Skeletal muscle tissue (tissue), 4 donors: ENCODE results near the gene FBXO2. TPM values are rescaled to one million over a fixed set of nuclear protein-coding genes. Genes with fewer than 3 reads are reported as not detected.

Experiments
- H3K27ac ChIP-seq: one replicate; pipeline ENCODE4 v1.7.0; 2013; ENCODE audit warnings: mild to moderate bottlenecking, low read depth, low read length, inconsistent platforms
- H3K27me3 ChIP-seq, 3 donors: one replicate each; pipeline ENCODE4 v1.7.0; 2013; ENCODE audit warnings: low read length in 3 of 3; ENCODE audit not compliant: control insufficient read depth in 3 of 3, insufficient read depth in 3 of 3
- H3K36me3 ChIP-seq, 3 donors: one replicate each; pipeline ENCODE4 v1.7.0; 2013; ENCODE audit warnings: low read length in 3 of 3; ENCODE audit not compliant: control insufficient read depth in 3 of 3, insufficient read depth in 3 of 3
- H3K4me1 ChIP-seq, 3 donors: one replicate each; pipeline ENCODE4 v1.7.0; 2013; ENCODE audit warnings: low read length in 3 of 3, mild to moderate bottlenecking in 3 of 3; ENCODE audit not compliant: control insufficient read depth in 3 of 3, insufficient read depth in 3 of 3
- H3K4me3 ChIP-seq, 3 donors: one replicate each; pipeline ENCODE4 v1.7.0; 2013; ENCODE audit warnings: low read length in 3 of 3
- H3K9ac ChIP-seq, 3 donors: one replicate each; pipeline ENCODE4 v1.7.0; 2013; ENCODE audit warnings: low read length in 3 of 3, mild to moderate bottlenecking in 3 of 3, moderate library complexity in 2 of 3, low read depth in 1 of 3
- H3K9me3 ChIP-seq, 3 donors: one replicate each; pipeline ENCODE4 v1.7.0; 2013; ENCODE audit warnings: low read length in 3 of 3; ENCODE audit not compliant: control insufficient read depth in 3 of 3
- total RNA-seq: library from RNA; depleted of rRNA; stranded (reverse); fragments of >200 nt; gene quantifications from one replicate; pipeline ENCODE4 v1.2.3, GENCODE V29; 2014
- donor health status: Osteomylitis.

The FBXO2 gene
- 0.52 TPM for total RNA-seq

- Histone ChIP-seq H3K4me3 (peak within 1 kb of the TSS; percentile 59 to 72 (median 67)), H3K9me3 (no peaks in the 10 kb centered on the region), H3K27me3 (peaks cover 12 to 17% (median 15%) of the 10 kb centered on the region in 3 donors), H3K9ac (peak within 1 kb of the TSS; percentile 59 to 78 (median 75)), H3K36me3 (peaks cover 2 to 3% (median 2%) of the 10 kb centered on the region in 3 donors), H3K27ac (no peak within 1 kb of the TSS), H3K4me1 (peaks cover 14 to 24% (median 14%) of the 10 kb centered on the region in 3 donors)
Measured at GRCh38 chr1:11654137-11654938, at the start of gene FBXO2, which contains the start of gene FBXO44. TSS of gene FBXO2 (minus strand) at chr1:11654429. CDS start at chr1:11654340, 89 bp downstream. TSS of gene FBXO44 (plus strand) at chr1:11654877. CDS start at chr1:11655836, 959 bp downstream.

DNA sequence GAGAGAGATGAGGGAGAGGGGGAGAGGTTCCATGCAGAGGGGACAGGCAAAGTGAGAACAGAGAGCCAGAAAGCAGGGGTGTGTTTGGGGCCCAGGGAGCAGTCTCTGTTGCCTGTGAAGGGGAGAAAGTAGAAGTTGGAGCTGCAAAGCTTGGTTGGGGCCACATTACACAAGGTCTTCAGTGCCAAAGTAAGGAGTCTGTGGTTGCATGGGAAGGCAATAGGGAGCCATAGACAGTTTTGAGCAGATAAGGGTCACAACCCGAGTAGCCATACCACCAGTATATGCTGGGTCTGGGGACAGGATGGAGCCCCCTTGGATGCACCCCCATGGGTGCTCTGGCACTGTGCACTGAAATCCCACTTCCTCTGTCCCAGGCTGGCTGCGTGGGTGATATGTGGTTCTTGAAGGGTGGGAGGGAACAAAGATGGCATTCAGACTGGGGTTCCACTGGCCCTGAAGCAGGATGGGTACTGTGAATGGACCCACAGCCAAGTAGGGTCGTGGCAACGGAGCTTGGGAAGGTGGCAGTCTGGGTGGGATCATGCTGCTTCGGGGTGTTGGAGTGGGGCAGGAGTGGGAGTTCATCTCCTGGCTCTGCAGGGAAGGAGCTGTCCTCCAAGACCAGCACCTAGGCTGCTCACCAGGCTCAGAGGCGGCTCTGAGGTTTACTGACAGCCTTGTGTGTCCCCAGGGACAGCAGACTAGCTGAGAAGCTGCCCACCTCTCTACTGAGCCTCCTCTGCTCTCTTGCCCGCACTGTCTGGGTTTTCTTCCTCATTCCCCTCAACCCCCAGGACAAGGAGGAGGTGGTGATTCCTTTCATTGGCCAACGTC lies 49.3 kb upstream of the FBXO2 start:
- Histone ChIP-seq H3K4me1 (peaks cover 10 to 26% (median 20%) of the 10 kb centered on the region in 3 donors), H3K27ac (no peak overlapping the region), H3K27me3 (peaks cover 41 to 63% (median 58%) of the 10 kb centered on the region in 3 donors)

GRCh38 chr1:11701981-11702803 lies 48.0 kb upstream of the FBXO2 start:
- H3K9me3 ChIP-seq = no peaks in the 10 kb centered on the region
- peaks cover 46 to 70% (median 68%) of the 10 kb centered on the region in 3 donors for H3K27me3 ChIP-seq
- H3K36me3 ChIP-seq = no peaks in the 10 kb centered on the region
- H3K27ac ChIP-seq = no peak overlapping the region
- H3K9ac ChIP-seq = no peak overlapping the region
- H3K4me3 ChIP-seq = no peak overlapping the region
- peaks cover 10 to 18% (median 13%) of the 10 kb centered on the region in 3 donors for H3K4me1 ChIP-seq

More for the DNA sequence above, 49.3 kb upstream of the FBXO2 start:
- H3K9ac ChIP-seq = no peak overlapping the region
- no peaks in the 10 kb centered on the region for H3K9me3 ChIP-seq
- H3K4me3 ChIP-seq = no peak overlapping the region
- H3K36me3 ChIP-seq = no peaks in the 10 kb centered on the region

GRCh38 chr1:11701551-11701961 lies 47.3 kb upstream of the FBXO2 start:
- H3K27me3 ChIP-seq = peaks cover 46 to 72% (median 69%) of the 10 kb centered on the region in 3 donors
- no peak overlapping the region for H3K27ac ChIP-seq
- H3K4me1 ChIP-seq = peaks cover 10 to 18% (median 13%) of the 10 kb centered on the region in 3 donors
- no peaks in the 10 kb centered on the region for H3K36me3 ChIP-seq
- no peaks in the 10 kb centered on the region for H3K9me3 ChIP-seq
- no peak overlapping the region for H3K4me3 ChIP-seq
- H3K9ac ChIP-seq = peak overlapping the region in 1 of 3 donors; percentile 33

DNA sequence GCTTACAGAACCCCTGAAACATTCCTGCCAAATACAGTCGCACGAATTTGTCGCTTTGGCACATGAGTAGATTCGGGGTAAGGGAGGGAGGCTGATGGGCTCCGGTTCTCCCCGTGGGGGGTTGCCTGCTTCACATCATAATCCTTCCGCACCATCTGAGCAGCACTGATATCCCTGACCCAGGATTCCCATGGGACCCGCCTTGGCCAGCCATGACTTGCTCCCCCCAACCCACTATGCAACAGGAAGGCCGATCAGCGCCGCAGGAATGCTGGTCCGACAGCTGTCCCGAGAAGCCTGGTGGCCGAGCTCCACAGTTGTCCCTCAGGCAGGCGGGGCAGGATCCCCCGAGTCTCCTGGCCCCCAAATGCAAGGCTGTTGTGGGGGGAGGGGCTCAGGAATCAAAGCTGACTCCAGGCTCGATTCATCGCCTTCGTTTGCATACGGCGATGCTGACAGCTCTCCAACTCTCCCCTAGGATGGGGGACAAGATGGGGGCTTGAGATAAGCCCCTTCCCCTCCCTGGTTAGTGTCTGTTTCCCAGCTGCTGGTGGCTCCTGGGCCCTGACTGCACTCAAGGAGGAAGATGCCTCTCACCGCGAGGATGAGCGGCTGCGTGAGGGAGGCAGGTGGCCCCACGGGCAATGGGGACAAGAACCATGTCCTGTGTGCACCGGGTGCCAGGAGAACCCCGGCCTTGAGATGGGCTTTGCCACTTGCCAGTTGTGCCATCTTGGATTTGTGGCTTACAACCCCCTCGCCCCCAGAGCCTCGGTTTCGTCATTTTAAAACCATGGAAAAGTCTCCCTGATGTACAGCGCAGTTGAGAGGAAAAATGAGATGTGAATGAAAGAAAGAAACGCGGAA lies 46.6 kb upstream of the FBXO2 start:
- Histone ChIP-seq H3K27ac (no peak overlapping the region), H3K27me3 (peaks cover 46 to 72% (median 67%) of the 10 kb centered on the region in 3 donors), H3K4me3 (no peak overlapping the region), H3K9ac (no peak overlapping the region), H3K36me3 (no peaks in the 10 kb centered on the region), H3K4me1 (peaks cover 10 to 18% (median 13%) of the 10 kb centered on the region in 3 donors), H3K9me3 (no peaks in the 10 kb centered on the region)

DNA sequence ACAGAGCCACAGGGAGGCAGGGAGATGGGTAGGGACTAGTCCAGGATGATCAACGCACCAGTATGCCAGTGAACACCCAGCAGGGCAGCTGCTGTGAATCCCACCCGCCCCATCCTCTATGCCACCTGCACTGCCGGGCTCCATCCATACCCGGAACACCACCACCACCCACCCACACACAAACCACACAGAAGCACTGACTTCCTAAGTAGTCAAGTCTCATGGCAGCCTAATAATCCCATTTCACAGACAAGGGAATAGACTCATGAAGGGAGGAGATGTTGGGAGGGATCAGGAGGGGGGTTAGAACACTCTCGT lies 43.6 kb upstream of the FBXO2 start:
- Histone ChIP-seq H3K4me3 (no peak overlapping the region), H3K36me3 (no peaks in the 10 kb centered on the region), H3K9me3 (no peaks in the 10 kb centered on the region), H3K4me1 (peaks cover 15 to 30% (median 19%) of the 10 kb centered on the region in 3 donors), H3K27me3 (peaks cover 51 to 73% (median 72%) of the 10 kb centered on the region in 3 donors), H3K27ac (no peak overlapping the region), H3K9ac (no peak overlapping the region)

GRCh38 chr1:11697188-11697892 lies 43.1 kb upstream of the FBXO2 start:
- Histone ChIP-seq H3K27ac (no peak overlapping the region), H3K9ac (no peak overlapping the region), H3K4me3 (no peak overlapping the region), H3K9me3 (no peaks in the 10 kb centered on the region), H3K4me1 (peaks cover 15 to 30% (median 19%) of the 10 kb centered on the region in 3 donors), H3K36me3 (no peaks in the 10 kb centered on the region), H3K27me3 (peaks cover 54 to 73% (median 72%) of the 10 kb centered on the region in 3 donors)

DNA sequence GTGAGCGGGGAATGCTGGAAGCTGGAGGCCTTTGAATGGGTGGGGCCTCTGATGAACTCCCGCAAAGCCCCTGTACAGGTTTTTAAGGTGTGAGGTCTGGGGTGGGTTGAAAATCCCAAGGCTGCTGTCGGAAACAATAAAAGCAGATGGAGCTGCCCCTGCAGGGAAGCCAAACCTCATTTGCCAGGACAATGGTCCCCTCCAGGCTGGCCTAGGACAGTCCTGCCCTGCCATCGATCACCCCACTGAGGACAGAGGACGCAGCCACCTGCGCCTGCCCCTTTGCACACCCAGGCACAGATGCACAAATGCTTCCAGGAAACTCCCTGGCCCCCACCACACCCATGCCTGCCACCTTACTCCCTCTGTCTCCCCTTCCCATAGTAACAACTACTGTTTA lies 41.6 kb upstream of the FBXO2 start:
- H3K27me3 ChIP-seq = peaks cover 47 to 69% (median 67%) of the 10 kb centered on the region in 3 donors
- H3K36me3 ChIP-seq = no peaks in the 10 kb centered on the region
- no peak overlapping the region for H3K4me3 ChIP-seq
- H3K9me3 ChIP-seq = no peaks in the 10 kb centered on the region
- H3K4me1 ChIP-seq = peaks cover 10 to 17% (median 14%) of the 10 kb centered on the region in 3 donors
- H3K9ac ChIP-seq = no peak overlapping the region
- no peak overlapping the region for H3K27ac ChIP-seq
